A673 (cell line): ENCODE data around the gene LRRC4C.

Experiments used
- EZH2 ChIP-seq: fragments of 200-600 bp; sonication (generic); IDR thresholded peaks from 2 replicates; pipeline ENCODE4 v1.6.1; 2017; ENCODE audit warnings: borderline replicate concordance, low read depth, mild to moderate bottlenecking, mixed read lengths, antibody characterized with exemption, low read length; ENCODE audit not compliant: poor library complexity, severe bottlenecking
- TF ChIP-seq, protein P1 (sequence below): fragments of 300-800, 200-600 bp; sonication (generic); conservative IDR thresholded peaks from 2 replicates; pipeline ENCODE4 v1.5.1; 2017; ENCODE audit warnings: low read depth, mild to moderate bottlenecking, antibody characterized with exemption, low read length, moderate library complexity, mixed read lengths

DNA sequence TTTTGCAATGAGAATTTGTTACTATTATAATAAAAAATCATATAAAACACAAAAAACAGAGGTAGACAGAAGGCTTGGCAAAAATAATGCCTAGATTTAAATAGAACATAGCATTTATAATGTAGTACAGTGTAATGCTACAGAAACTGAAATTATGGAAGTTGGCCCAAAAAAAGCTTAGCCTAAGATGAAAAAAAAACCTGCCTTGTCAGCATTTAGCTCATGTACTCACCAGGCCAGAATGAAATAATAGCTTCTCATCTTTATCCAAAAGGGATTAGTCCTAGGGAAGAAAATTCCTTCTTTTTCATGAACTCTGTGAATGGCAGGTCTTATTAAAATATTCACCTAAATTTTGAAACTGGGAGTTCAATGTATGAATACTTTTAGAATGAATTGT lies 951.1 kb downstream of the LRRC4C start:
- TF ChIP-seq, protein P1, sequence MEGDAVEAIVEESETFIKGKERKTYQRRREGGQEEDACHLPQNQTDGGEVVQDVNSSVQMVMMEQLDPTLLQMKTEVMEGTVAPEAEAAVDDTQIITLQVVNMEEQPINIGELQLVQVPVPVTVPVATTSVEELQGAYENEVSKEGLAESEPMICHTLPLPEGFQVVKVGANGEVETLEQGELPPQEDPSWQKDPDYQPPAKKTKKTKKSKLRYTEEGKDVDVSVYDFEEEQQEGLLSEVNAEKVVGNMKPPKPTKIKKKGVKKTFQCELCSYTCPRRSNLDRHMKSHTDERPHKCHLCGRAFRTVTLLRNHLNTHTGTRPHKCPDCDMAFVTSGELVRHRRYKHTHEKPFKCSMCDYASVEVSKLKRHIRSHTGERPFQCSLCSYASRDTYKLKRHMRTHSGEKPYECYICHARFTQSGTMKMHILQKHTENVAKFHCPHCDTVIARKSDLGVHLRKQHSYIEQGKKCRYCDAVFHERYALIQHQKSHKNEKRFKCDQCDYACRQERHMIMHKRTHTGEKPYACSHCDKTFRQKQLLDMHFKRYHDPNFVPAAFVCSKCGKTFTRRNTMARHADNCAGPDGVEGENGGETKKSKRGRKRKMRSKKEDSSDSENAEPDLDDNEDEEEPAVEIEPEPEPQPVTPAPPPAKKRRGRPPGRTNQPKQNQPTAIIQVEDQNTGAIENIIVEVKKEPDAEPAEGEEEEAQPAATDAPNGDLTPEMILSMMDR, result no peak
- no peak for TF ChIP-seq EZH2
